CD8-positive, alpha-beta memory T cell (primary cell): ENCODE results near the gene DNAH9. TPM values are rescaled to one million over a fixed set of nuclear protein-coding genes. Genes with fewer than 3 reads are reported as not detected.

Source experiments
- CTCF ChIA-PET: fragments of 350-600 bp; sonication (Branson Sonifier 250); formaldehyde crosslinking; loops from one replicate; lab custom pipeline; 2021; ENCODE audit warnings: antibody characterized with exemption; lab: Charles Lee
- POLR2A ChIA-PET: fragments of 350-600 bp; sonication (Branson Sonifier 250); formaldehyde crosslinking; loops from one replicate; lab custom pipeline; 2021; ENCODE audit warnings: antibody characterized with exemption; lab: Charles Lee
- DNase-seq, 5 donors: peaks; one replicate each; pipeline versions ENCODE4 v3.0.0 to v3.0.0-alpha.2; 2020 to 2022; ENCODE audit warnings: mixed read lengths in 1 of 5
- H3K27ac ChIP-seq: one replicate; pipeline ENCODE4 v1.7.0; 2013; ENCODE audit warnings: low read depth, mild to moderate bottlenecking, low read length, moderate library complexity
- H3K27me3 ChIP-seq: 2 replicates; pipeline ENCODE4 v1.7.0; 2013; ENCODE audit warnings: low read length, mild to moderate bottlenecking; ENCODE audit not compliant: insufficient read depth, poor library complexity, severe bottlenecking
- H3K36me3 ChIP-seq: 2 replicates; pipeline ENCODE4 v1.7.0; 2013; ENCODE audit warnings: mild to moderate bottlenecking, low read length, moderate library complexity; ENCODE audit not compliant: insufficient read depth
- H3K4me1 ChIP-seq: 2 replicates; pipeline ENCODE4 v1.7.0; 2013; ENCODE audit warnings: mild to moderate bottlenecking, low read length, moderate library complexity; ENCODE audit not compliant: insufficient read depth
- H3K4me3 ChIP-seq: 2 replicates; pipeline ENCODE4 v1.7.0; 2013; ENCODE audit warnings: mild to moderate bottlenecking, low read length
- H3K9me3 ChIP-seq: 2 replicates; pipeline ENCODE4 v1.7.0; 2013; ENCODE audit warnings: mild to moderate bottlenecking, low read length
- H3K27ac Mint-ChIP-seq, 8 donors: one replicate each; pipeline ENCODE4 v1.8.0; 2020 to 2021; ENCODE audit warnings: mixed read lengths in 8 of 8, mild to moderate bottlenecking in 6 of 8, inconsistent platforms in 3 of 8, moderate library complexity in 3 of 8
- H3K27me3 Mint-ChIP-seq, 2 donors: one replicate each; pipeline ENCODE4 v1.8.0; 2020 to 2021; ENCODE audit warnings: mixed read lengths in 2 of 2, mild to moderate bottlenecking in 1 of 2, moderate library complexity in 1 of 2
- H3K36me3 Mint-ChIP-seq, 3 donors: one replicate each; pipeline ENCODE4 v1.8.0; 2020 to 2021; ENCODE audit warnings: mixed read lengths in 3 of 3, inconsistent platforms in 1 of 3, mild to moderate bottlenecking in 1 of 3
- H3K4me1 Mint-ChIP-seq, 3 donors: one replicate each; pipeline ENCODE4 v1.8.0; 2020 to 2021; ENCODE audit warnings: mixed read lengths in 3 of 3, inconsistent platforms in 1 of 3, mild to moderate bottlenecking in 1 of 3
- H3K4me3 Mint-ChIP-seq, 7 donors: one replicate each; pipeline ENCODE4 v1.8.0; 2020 to 2021; ENCODE audit warnings: mixed read lengths in 7 of 7, mild to moderate bottlenecking in 6 of 7, moderate library complexity in 4 of 7, inconsistent platforms in 2 of 7
- H3K9me3 Mint-ChIP-seq, 5 donors: one replicate each; pipeline ENCODE4 v1.8.0; 2020 to 2022; ENCODE audit warnings: mixed read lengths in 5 of 5, mild to moderate bottlenecking in 3 of 5, moderate library complexity in 2 of 5, inconsistent platforms in 1 of 5
- polyA plus RNA-seq: library from polyadenylated mRNA; unstranded; fragments of 300-500 nt; fragmentation: Illumina TruSeq; gene quantifications from one replicate; pipeline ENCODE4 v1.2.3, GENCODE V29; 2021
- total RNA-seq, 2 experiments: library from RNA; stranded (reverse); gene quantifications; one replicate each; pipeline ENCODE4 v1.2.3, GENCODE V29; 2021

Gene DNAH9
- total and polyA plus RNA-seq, 3 experiments from 2014 or later, result not detected

DNA sequence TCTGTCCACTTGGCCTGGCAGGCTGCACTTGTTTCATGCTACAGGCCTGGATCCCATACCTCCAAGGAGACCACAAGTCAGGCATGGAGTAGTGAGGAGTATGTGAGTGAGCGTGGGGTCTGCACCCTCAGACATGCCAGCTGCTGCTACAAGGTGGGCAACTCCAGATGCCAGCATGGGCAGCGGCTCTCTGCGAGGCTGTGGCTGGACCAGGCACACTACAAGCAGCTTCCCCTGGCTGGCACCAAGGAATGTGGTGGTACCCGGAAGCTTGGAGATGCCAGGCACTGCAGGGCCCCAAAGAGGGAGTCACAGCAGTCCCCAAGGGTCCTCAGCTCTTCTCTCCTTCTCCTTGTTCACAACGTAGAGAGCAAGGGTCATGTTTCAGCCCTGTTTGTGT, 16.1 kb upstream of the DNAH9 start:
- H3K36me3 ChIP-seq, result no peaks in the 10 kb centered on the region
- H3K27me3 ChIP-seq, result no peaks in the 10 kb centered on the region
- ChIA-PET POLR2A (no interaction called here), CTCF (no interaction called here)
- no peak for DNase-seq
- H3K4me3 ChIP-seq, result no peak overlapping the region
- H3K9me3 ChIP-seq, result no peaks in the 10 kb centered on the region
- Mint-ChIP-seq H3K27ac (no peak overlapping the region), H3K27me3 (no peaks in the 10 kb centered on the region), H3K36me3 (no peaks in the 10 kb centered on the region), H3K4me3 (no peak overlapping the region), H3K9me3 (peaks cover 0 to 7% (median 3%) of the 10 kb centered on the region in 5 donors), H3K4me1 (no peaks in the 10 kb centered on the region)
- H3K4me1 ChIP-seq, result no peaks in the 10 kb centered on the region
- H3K27ac ChIP-seq, result no peak overlapping the region

DNA sequence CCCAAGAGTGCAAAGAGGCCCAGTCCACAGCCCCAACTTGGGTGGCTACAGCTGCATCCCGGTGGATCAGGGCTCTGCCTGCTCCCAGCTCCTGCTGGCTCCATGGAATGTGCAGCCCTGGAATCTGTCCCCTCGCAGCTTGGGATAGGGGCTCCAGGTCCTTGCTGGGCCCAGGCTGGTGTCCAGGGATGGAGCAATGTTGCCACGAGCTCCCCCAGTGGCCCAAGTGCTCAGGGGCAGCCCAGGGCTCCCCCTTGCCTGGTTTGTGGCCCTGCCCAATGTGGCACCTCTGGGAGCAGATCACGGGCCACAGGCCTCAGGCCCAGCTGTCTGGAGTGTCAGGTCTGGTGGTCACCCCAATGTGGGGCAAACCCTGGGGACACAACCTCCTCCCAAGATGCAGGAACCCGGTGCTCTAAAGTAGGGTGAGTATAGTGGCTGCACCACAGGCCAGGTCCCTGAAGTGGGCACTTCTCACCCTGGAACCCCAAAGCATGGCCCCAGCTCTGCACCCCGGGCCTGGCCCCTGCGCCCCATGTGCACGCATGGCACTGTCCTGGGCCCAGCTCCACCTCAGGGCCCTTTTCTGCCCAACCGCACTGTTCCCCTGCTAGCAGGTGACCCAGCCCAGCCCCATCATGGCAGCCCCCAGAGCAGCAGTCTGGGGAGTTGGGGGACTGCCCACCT, 14.8 kb upstream of the DNAH9 start:
- ChIA-PET CTCF (no interaction called here), POLR2A (no interaction called here)
- no peaks in the 10 kb centered on the region for H3K4me1 ChIP-seq
- Mint-ChIP-seq H3K27ac (no peak overlapping the region), H3K36me3 (no peaks in the 10 kb centered on the region), H3K4me1 (no peaks in the 10 kb centered on the region), H3K4me3 (no peak overlapping the region), H3K27me3 (no peaks in the 10 kb centered on the region), H3K9me3 (peaks cover 0 to 7% (median 5%) of the 10 kb centered on the region in 5 donors)
- H3K27me3 ChIP-seq, result no peaks in the 10 kb centered on the region
- no peak for DNase-seq
- H3K9me3 ChIP-seq, result no peaks in the 10 kb centered on the region
- H3K4me3 ChIP-seq, result no peak overlapping the region
- no peaks in the 10 kb centered on the region for H3K36me3 ChIP-seq
- no peak overlapping the region for H3K27ac ChIP-seq

DNA sequence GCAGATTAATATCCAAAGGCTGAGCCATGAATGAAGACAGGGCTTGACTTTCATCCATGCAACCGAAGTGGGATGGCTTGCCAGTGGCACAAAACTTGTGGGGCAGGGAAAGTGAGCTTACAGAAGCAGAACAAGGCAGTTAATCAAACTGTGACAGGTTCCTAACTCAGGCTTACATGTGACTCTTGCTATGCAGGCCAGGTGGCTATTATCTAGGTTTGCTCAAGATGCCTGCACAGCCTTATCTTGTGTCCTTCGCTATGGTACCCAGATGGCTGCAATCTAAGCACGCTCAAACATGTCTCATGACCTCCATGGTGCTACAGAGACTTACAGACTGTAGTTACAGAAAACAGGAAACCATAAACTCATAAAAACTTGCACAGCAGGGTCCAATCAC, 8.6 kb upstream of the DNAH9 start:
- H3K27me3 ChIP-seq, result no peaks in the 10 kb centered on the region
- H3K27ac ChIP-seq, result no peak overlapping the region
- no peaks in the 10 kb centered on the region for H3K27me3 Mint-ChIP-seq
- no peaks in the 10 kb centered on the region for H3K36me3 ChIP-seq
- CTCF ChIA-PET, result no interaction called here
- no peak overlapping the region for H3K4me3 ChIP-seq
- H3K4me1 ChIP-seq, result no peaks in the 10 kb centered on the region
- H3K27ac Mint-ChIP-seq, result no peak overlapping the region
- no peaks in the 10 kb centered on the region for H3K9me3 ChIP-seq
- H3K4me3 Mint-ChIP-seq, result no peak overlapping the region
- DNase-seq, result no peak
- POLR2A ChIA-PET, result no interaction called here
- no peaks in the 10 kb centered on the region for H3K36me3 Mint-ChIP-seq
- peaks cover 0 to 5% (median 2%) of the 10 kb centered on the region in 5 donors for H3K9me3 Mint-ChIP-seq
- no peaks in the 10 kb centered on the region for H3K4me1 Mint-ChIP-seq

DNA sequence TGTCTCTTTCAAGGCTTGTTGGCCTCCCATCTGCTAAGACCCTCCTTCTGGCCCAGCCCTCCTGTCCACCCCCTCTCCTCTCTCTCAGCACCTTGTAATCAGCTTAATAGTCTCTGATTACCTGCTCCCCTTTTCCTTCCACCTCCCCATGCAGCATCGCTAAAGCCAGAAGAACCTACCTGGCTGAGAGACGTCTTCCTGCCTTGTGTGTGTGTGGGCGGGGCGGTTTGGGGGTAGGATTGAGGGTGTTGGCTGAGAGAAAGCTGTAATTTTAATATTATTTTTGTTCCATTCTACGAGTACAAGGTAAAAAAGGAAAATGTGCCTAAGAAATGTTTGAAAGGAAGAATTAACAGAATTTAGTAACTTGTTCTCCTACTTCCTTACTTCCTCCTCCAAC, 3.4 kb downstream of the DNAH9 start:
- Histone ChIP-seq H3K27ac (no peak overlapping the region), H3K4me3 (no peak overlapping the region), H3K27me3 (no peaks in the 10 kb centered on the region), H3K9me3 (no peaks in the 10 kb centered on the region), H3K4me1 (no peaks in the 10 kb centered on the region), H3K36me3 (no peaks in the 10 kb centered on the region)
- no peak overlapping the region for H3K27ac Mint-ChIP-seq
- H3K4me3 Mint-ChIP-seq, result no peak overlapping the region
- no peaks in the 10 kb centered on the region for H3K4me1 Mint-ChIP-seq
- H3K9me3 Mint-ChIP-seq, result peaks cover under 1 to 13% (median 6%) of the 10 kb centered on the region in 5 donors
- no peaks in the 10 kb centered on the region for H3K36me3 Mint-ChIP-seq
- peaks cover 6 to 11% of the 10 kb centered on the region in 2 donors for H3K27me3 Mint-ChIP-seq
- DNase-seq, result no peak
- CTCF ChIA-PET, result no interaction called here
- POLR2A ChIA-PET, result no interaction called here

DNA sequence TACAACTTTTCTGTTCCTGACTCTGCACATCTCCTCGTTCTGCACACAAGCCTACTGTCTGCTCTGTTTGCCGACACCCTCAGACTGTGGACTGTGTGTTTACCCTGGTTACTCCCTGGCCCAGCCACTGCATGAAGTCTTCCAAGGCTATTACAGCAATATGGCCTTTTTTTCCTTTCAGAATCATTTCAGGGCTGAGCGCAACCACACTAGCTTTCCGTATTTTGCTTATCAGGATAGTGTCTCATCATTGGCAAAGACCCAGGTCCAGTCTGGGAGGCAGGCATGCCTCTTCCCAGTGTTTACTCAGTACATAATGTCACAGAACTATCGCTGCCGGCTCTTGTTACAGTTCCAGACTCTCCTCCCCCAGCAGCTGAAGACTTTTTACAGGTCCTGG, 10.1 kb downstream of the DNAH9 start:
- Mint-ChIP-seq H3K27ac (no peak overlapping the region), H3K4me1 (no peaks in the 10 kb centered on the region), H3K4me3 (no peak overlapping the region), H3K36me3 (no peaks in the 10 kb centered on the region), H3K27me3 (no peaks in the 10 kb centered on the region), H3K9me3 (peaks cover 0 to 6% (median 4%) of the 10 kb centered on the region in 5 donors)
- Histone ChIP-seq H3K27me3 (no peaks in the 10 kb centered on the region), H3K9me3 (no peaks in the 10 kb centered on the region), H3K36me3 (no peaks in the 10 kb centered on the region), H3K27ac (no peak overlapping the region), H3K4me1 (no peaks in the 10 kb centered on the region), H3K4me3 (no peak overlapping the region)
- CTCF ChIA-PET, result no interaction called here
- POLR2A ChIA-PET, result no interaction called here
- no peak for DNase-seq

DNA sequence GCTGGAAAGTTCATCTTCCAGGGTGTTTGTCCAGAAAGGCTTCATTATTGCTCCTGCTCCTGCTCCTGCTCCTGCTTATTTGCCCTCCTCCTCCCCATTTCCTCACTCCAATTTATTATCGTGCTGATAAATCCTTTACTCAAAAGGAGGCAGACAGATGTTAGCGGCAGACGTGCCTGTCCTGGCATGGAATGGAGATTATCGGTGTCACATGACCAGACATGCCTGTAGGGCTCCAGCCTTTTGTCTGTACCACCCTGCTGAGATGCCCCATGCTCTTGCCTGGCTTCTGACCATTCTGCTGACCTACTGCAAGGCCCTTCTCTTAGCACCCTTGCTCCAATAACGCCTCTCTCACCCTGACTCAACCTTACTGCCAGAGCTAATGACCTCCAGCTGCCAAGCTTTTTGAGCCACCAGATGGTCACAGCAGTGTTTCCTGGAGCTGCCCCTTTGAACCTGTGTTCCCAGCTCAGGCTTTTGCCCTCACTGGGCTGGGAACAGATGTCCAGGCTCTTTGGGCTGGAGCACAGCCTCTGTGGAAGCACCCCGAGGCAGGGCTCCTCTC, 12.8 kb downstream of the DNAH9 start:
- ChIA-PET CTCF (no interaction called here), POLR2A (no interaction called here)
- H3K27ac ChIP-seq, result no peak overlapping the region
- Mint-ChIP-seq H3K27ac (no peak overlapping the region), H3K27me3 (no peaks in the 10 kb centered on the region), H3K9me3 (peaks cover under 1 to 8% (median 3%) of the 10 kb centered on the region in 5 donors), H3K36me3 (no peaks in the 10 kb centered on the region), H3K4me3 (no peak overlapping the region), H3K4me1 (no peaks in the 10 kb centered on the region)
- no peak for DNase-seq
- H3K36me3 ChIP-seq, result no peaks in the 10 kb centered on the region
- H3K4me3 ChIP-seq, result no peak overlapping the region
- no peaks in the 10 kb centered on the region for H3K27me3 ChIP-seq
- no peaks in the 10 kb centered on the region for H3K4me1 ChIP-seq
- no peaks in the 10 kb centered on the region for H3K9me3 ChIP-seq

DNA sequence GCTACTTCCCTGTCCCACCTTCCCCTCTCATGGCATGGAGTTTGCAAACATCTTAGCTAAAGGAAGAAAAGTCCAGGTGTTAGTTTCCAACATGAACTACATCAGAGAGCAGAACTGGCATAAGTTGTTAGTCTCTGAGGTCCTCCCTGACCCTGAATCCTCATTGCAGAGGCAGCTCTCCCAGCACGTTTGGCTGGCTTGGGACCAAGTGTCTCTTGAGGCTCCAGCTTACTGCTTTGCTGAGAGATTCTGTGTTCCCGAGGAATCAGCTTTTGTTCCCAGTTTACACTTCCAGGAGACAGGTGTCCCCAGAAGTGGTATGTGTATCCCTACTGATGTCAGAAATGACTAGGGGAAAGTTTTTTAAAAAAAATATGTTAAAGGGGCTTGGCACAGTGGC, 14.7 kb downstream of the DNAH9 start:
- H3K9me3 Mint-ChIP-seq, result peaks cover 0 to 5% (median 3%) of the 10 kb centered on the region in 5 donors
- no peak overlapping the region for H3K4me3 Mint-ChIP-seq
- H3K27me3 Mint-ChIP-seq, result peaks cover 0 to 2% of the 10 kb centered on the region in 2 donors
- ChIA-PET CTCF (no interaction called here), POLR2A (no interaction called here)
- H3K27me3 ChIP-seq, result no peaks in the 10 kb centered on the region
- H3K27ac Mint-ChIP-seq, result no peak overlapping the region
- H3K4me1 ChIP-seq, result no peaks in the 10 kb centered on the region
- H3K27ac ChIP-seq, result no peak overlapping the region
- no peaks in the 10 kb centered on the region for H3K9me3 ChIP-seq
- H3K4me3 ChIP-seq, result no peak overlapping the region
- no peaks in the 10 kb centered on the region for H3K36me3 ChIP-seq
- DNase-seq, result no peak
- H3K36me3 Mint-ChIP-seq, result no peaks in the 10 kb centered on the region
- no peaks in the 10 kb centered on the region for H3K4me1 Mint-ChIP-seq

DNA sequence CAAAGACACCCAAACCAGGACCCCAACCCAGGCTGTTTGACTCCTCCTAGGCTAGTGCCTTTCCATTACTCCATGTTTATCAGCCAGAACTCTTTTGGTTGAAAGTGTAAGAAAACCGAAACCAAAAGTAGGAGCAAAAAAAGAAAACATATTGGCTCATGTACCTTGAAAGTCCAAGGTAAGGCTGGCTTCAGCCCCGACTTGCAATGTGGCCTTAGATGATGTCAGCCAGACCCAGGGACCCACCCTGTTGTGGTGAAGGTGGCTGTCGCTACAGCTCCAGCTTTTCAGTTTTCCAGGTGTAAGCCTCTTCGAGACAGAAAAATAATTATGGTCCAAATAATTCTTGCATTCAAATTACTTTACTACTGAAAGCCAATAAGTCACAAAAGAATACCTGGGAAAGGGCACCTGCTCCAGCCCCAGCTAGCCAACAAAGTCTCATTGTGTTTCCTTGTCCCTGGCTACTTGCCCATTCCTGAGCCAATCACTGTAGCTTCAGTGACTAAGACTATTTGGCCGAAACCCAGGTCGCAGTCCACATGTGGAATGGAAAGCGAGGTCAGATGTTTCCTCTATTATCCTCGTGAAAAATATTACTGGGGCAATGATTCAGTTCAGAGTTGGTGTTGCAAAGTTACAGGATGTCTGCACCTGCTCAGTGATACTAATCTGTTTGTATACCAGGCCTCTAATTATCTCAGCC, 20.7 kb downstream of the DNAH9 start:
- H3K4me3 ChIP-seq, result no peak overlapping the region
- H3K36me3 Mint-ChIP-seq, result no peaks in the 10 kb centered on the region
- H3K27ac ChIP-seq, result no peak overlapping the region
- no peak for DNase-seq
- H3K27me3 Mint-ChIP-seq, result peaks cover 0 to 2% of the 10 kb centered on the region in 2 donors
- no peaks in the 10 kb centered on the region for H3K27me3 ChIP-seq
- no peak overlapping the region for H3K27ac Mint-ChIP-seq
- peaks cover 0 to 7% (median 4%) of the 10 kb centered on the region in 5 donors for H3K9me3 Mint-ChIP-seq
- no peak overlapping the region for H3K4me3 Mint-ChIP-seq
- POLR2A ChIA-PET, result no interaction called here
- no peaks in the 10 kb centered on the region for H3K36me3 ChIP-seq
- no peaks in the 10 kb centered on the region for H3K9me3 ChIP-seq
- H3K4me1 Mint-ChIP-seq, result no peaks in the 10 kb centered on the region
- no peaks in the 10 kb centered on the region for H3K4me1 ChIP-seq
- CTCF ChIA-PET, result no interaction called here
